Right lobe of liver (tissue), 6 donors: ENCODE data around the gene EPHB6. TPM values are rescaled to one million over a fixed set of nuclear protein-coding genes. Genes with fewer than 3 reads are reported as not detected.

Source experiments
- ATAC-seq, 4 donors: fragments of 200-7000 bp; cut with Tn5 transposase; one replicate each; pipeline ENCODE4 v1.9.1; 2020; ENCODE audit warnings: mild to moderate bottlenecking in 4 of 4, moderate library complexity in 4 of 4
- DNase-seq, 3 donors: peaks; one replicate each; pipeline ENCODE4 v3.0.0-alpha.2; 2020
- H3K27ac ChIP-seq, 3 donors: fragments of 200-600 bp; one replicate each; pipeline ENCODE4 v1.8.0; 2022
- H3K27me3 ChIP-seq, 2 donors: fragments of 200-600 bp; one replicate each; pipeline ENCODE4 v1.8.0; 2022
- H3K36me3 ChIP-seq, 4 donors: fragments of 200-600 bp; sonication (generic) in 1 of 4; one replicate each; pipeline versions ENCODE4 v1.5.1 to v1.8.0; 2017 to 2022; ENCODE audit warnings: control low read depth in 1 of 4
- H3K4me1 ChIP-seq, 4 donors: fragments of 200-600 bp; sonication (generic) in 1 of 4; one replicate each; pipeline versions ENCODE4 v1.5.1 to v1.8.0; 2017 to 2022; ENCODE audit warnings: control low read depth in 1 of 4
- H3K4me3 ChIP-seq, 3 donors: fragments of 200-600 bp; one replicate each; pipeline ENCODE4 v1.8.0; 2022
- H3K9me3 ChIP-seq, 4 donors: fragments of 200-600 bp; sonication (generic) in 1 of 4; one replicate each; pipeline versions ENCODE4 v1.5.1 to v1.8.0; 2017 to 2022; ENCODE audit warnings: control low read depth in 1 of 4
- CTCF ChIP-seq, 4 donors: fragments of 200-600 bp in 3 of 4; fragments of 450-650 bp in 1 of 4; IDR thresholded peaks; one replicate each; pipeline versions ENCODE4 v1.5.1 to v1.8.0; 2016 to 2022; ENCODE audit warnings: antibody characterized with exemption in 4 of 4, mild to moderate bottlenecking in 2 of 4
- POLR2A ChIP-seq: fragments of 450-650 bp; IDR thresholded peaks from one replicate; pipeline ENCODE4 v1.6.1; 2017; ENCODE audit warnings: antibody characterized with exemption, mild to moderate bottlenecking
- WGBS: methylation state at CpG from one replicate; pipeline ENCODE4 v1.1.6; 2018; ENCODE audit warnings: low coverage, low lambda C conversion rate; ENCODE audit not compliant: insufficient coverage; ENCODE audit errors: missing lambda C conversion rate; 5-methylcytosine and 5-hydroxymethylcytosine counted together
- intact Hi-C, 2 donors: fragments of 100-400 bp; cut with DNase I; formaldehyde crosslinking; loops; one replicate each; pipeline versions ENCODE4 v1.11.2 to v1.14.1; 2022
- total RNA-seq, 6 experiments: library from RNA; depleted of rRNA in 2 of 6; stranded (reverse); fragments of >200 nt in 2 of 6; fragmentation: NEBNext Ultra II Directional in 3 of 6; extraction: Animal tissue kit (Norgen Biotek cat#: 25700) in 3 of 6; gene quantifications; one replicate each; pipeline versions ENCODE4 v1.1.0 to v1.2.4, GENCODE V29; 2016 to 2023
- donor health status: DM: no; HTN: yes; CAD: no.
- donor health status: DM: no; HTN: no; CAD: no.
- donor health status: DM: no; HTN: no; CAD: no.
- donor health status: DM: no; HTN: yes; CAD: no.
- donor health status: DM: no; HTN: yes; CAD: no.

EPHB6 gene
- total RNA-seq, 6 experiments from 2014 or later = 1.5 to 6.1 (median 3.2) TPM

- no peak for DNase-seq
- intact Hi-C loops = no loop called here
- Histone ChIP-seq H3K27ac (peak overlapping the region in 1 of 3 donors; percentile 13), H3K9me3 (no peaks in the 10 kb centered on the region), H3K36me3 (no peaks in the 10 kb centered on the region), H3K27me3 (no peaks in the 10 kb centered on the region), H3K4me3 (no peak overlapping the region), H3K4me1 (no peaks in the 10 kb centered on the region)
- WGBS = 26% methylated on average over 3 of the region's 3 CpGs
- TF ChIP-seq POLR2A (no peak), CTCF (IDR thresholded peaks at IDR 0.05) (no peak)
- ATAC-seq = no peak
These were observed 46.9 kb upstream of the EPHB6 start for GRCh38 chr7:142807855-142808460.

GRCh38 chr7:142808461-142808801 is 46.4 kb upstream of the EPHB6 start:
- DNase-seq (no peak), ATAC-seq (peak in 2 of 4 donors; percentile 6 to 12)
- TF ChIP-seq POLR2A (no peak), CTCF (IDR thresholded peaks at IDR 0.05) (no peak)
- H3K9me3 ChIP-seq = no peaks in the 10 kb centered on the region
- H3K36me3 ChIP-seq = no peaks in the 10 kb centered on the region
- no peak overlapping the region for H3K4me3 ChIP-seq
- no peaks in the 10 kb centered on the region for H3K4me1 ChIP-seq
- intact Hi-C loops = no loop called here
- H3K27ac ChIP-seq = peak overlapping the region in 1 of 3 donors; percentile 13
- H3K27me3 ChIP-seq = no peaks in the 10 kb centered on the region

GRCh38 chr7:142808802-142809583 is 45.9 kb upstream of the EPHB6 start:
- H3K27me3 ChIP-seq = no peaks in the 10 kb centered on the region
- H3K36me3 ChIP-seq = no peaks in the 10 kb centered on the region
- 23% methylated on average over 4 of the region's 6 CpGs for WGBS
- H3K4me1 ChIP-seq = no peaks in the 10 kb centered on the region
- TF ChIP-seq CTCF (IDR thresholded peaks at IDR 0.05) (no peak), POLR2A (no peak)
- H3K4me3 ChIP-seq = no peak overlapping the region
- ATAC-seq (peak; percentile 42 to 70 (median 64)), DNase-seq (no peak)
- no peaks in the 10 kb centered on the region for H3K9me3 ChIP-seq
- H3K27ac ChIP-seq = peak overlapping the region in 1 of 3 donors; percentile 13
- intact Hi-C loops = no loop called here

- intact Hi-C loops = no loop called here
- H3K27ac ChIP-seq = no peak overlapping the region
- H3K4me3 ChIP-seq = no peak overlapping the region
- no peaks in the 10 kb centered on the region for H3K27me3 ChIP-seq
- DNase-seq (no peak), ATAC-seq (no peak)
- H3K36me3 ChIP-seq = no peaks in the 10 kb centered on the region
- 45% methylated on average over 2 of the region's 2 CpGs for WGBS
- H3K9me3 ChIP-seq = no peaks in the 10 kb centered on the region
- TF ChIP-seq POLR2A = no peak
- no peak for TF ChIP-seq CTCF (IDR thresholded peaks at IDR 0.05)
- H3K4me1 ChIP-seq = no peaks in the 10 kb centered on the region
These were observed 45.2 kb upstream of the EPHB6 start for GRCh38 chr7:142809671-142810070.
